IPS-20b (cell line): ENCODE measurements around the gene HCAR3.
"Not testable (repeated sequence)": the region's sequence is repeated elsewhere in the genome, so short reads cannot be mapped to it uniquely, and the experiment has no call there.

Experiments used
- H3K27ac ChIP-seq: one replicate; pipeline ENCODE4 v1.5.1; 2013; ENCODE audit warnings: low read length
- H3K27me3 ChIP-seq: 2 replicates; pipeline ENCODE4 v1.6.1; 2013; ENCODE audit warnings: mild to moderate bottlenecking, low read length, inconsistent platforms; ENCODE audit not compliant: insufficient read depth
- H3K36me3 ChIP-seq: 2 replicates; pipeline ENCODE4 v1.6.1; 2013; ENCODE audit warnings: low read depth, mild to moderate bottlenecking, inconsistent platforms, low read length, moderate library complexity; ENCODE audit not compliant: insufficient read depth
- H3K4me1 ChIP-seq: 2 replicates; pipeline ENCODE4 v1.6.1; 2013; ENCODE audit warnings: mild to moderate bottlenecking, control low read depth, inconsistent platforms, low read length, moderate library complexity; ENCODE audit not compliant: insufficient read depth
- H3K4me3 ChIP-seq: 2 replicates; pipeline ENCODE4 v1.5.1; 2013; ENCODE audit warnings: mild to moderate bottlenecking, low read length, inconsistent platforms
- H3K9ac ChIP-seq: 2 replicates; pipeline ENCODE4 v1.6.1; 2013; ENCODE audit warnings: low read depth, mild to moderate bottlenecking, inconsistent platforms, low read length, moderate library complexity
- H3K9me3 ChIP-seq: 2 replicates; pipeline ENCODE4 v1.6.1; 2013; ENCODE audit warnings: mild to moderate bottlenecking, low read depth, low read length, inconsistent platforms; ENCODE audit not compliant: insufficient read depth

HCAR3 gene

DNA sequence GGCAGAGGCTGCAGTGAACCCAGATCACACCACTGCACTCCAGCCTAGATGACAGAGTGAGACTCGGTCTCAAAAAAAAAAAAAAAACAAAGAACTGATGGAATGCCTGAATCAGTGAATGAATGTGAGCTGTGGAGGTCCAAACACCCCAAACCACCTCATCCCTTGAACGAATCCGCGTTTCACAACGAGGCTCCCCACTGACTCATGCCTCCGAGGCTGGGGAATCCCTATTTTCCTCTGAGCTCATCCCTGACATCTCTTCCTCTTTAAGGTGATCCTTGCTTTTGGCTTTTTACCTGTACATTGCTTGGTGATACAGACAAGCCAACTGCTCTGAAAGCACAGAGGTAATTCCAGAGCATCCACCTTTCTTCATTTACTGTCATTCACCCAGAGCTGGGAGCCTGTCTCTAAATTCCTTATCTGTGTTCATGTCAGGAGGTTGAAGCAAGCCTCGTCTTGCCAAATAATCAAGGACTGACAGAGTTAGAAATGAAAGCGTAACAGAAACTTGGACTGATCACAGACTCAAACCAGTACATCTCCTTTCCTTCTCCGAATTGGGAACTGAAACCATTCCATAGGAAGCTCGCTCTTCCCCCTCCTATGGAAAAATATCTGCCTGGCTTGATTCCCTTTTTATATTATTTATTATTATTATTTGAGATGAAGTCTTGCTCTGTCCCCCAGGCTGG is 3.0 kb downstream of the HCAR3 start:
- H3K4me1 ChIP-seq, H3K36me3 ChIP-seq, H3K27me3 ChIP-seq, H3K4me3 ChIP-seq, H3K9ac ChIP-seq, H3K27ac ChIP-seq, H3K9me3 ChIP-seq: not testable (repeated sequence)

DNA sequence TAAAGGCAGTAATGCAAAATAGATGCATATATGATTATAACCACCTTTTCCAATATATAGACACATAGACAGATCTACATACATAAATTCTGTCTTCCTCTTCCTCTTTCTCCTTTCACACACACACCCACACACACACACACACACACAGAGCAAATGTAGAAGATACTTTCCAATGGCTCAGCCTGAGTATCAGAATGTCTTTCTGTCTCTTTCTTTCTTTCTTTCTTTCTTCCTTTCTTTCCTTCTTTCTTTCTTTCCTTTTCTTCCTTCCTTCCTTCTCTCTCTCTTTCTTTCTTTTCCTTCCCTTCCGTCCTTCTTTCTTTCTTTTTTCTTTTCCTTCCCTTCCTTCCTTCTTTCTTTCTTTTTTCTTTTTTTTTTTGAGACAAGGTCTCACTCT is 5.3 kb downstream of the HCAR3 start:
- not testable (repeated sequence) for H3K9ac ChIP-seq, H3K27me3 ChIP-seq, H3K9me3 ChIP-seq, H3K4me1 ChIP-seq, H3K36me3 ChIP-seq, H3K27ac ChIP-seq, H3K4me3 ChIP-seq

DNA sequence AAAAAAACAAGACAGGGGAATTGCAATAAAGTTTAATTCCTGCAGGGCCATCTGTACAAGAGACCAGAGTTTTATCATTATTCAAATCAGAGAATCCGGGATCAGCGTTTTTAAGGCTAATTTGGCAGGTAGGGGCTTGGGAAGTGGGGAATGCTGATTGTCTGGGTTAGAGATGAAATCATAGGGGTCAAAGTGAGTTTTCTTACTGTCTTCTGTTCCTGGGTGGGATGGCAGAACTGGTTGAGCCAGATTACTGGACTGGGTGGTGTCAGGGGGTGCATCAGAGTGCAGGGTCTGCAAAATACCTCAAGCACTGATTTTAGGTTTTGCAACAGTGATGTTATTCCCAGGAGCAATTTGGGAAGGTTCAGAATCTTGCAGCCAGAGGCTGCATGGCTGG is 6.3 kb downstream of the HCAR3 start:
- not testable (repeated sequence) for H3K9ac ChIP-seq, H3K4me3 ChIP-seq, H3K4me1 ChIP-seq, H3K27ac ChIP-seq, H3K27me3 ChIP-seq, H3K36me3 ChIP-seq, H3K9me3 ChIP-seq

- not testable (repeated sequence) for H3K4me3 ChIP-seq, H3K9me3 ChIP-seq, H3K9ac ChIP-seq, H3K27me3 ChIP-seq, H3K36me3 ChIP-seq, H3K27ac ChIP-seq, H3K4me1 ChIP-seq
These were observed 7.3 kb downstream of the HCAR3 start for GRCh38 chr12:122709287-122709686.

DNA sequence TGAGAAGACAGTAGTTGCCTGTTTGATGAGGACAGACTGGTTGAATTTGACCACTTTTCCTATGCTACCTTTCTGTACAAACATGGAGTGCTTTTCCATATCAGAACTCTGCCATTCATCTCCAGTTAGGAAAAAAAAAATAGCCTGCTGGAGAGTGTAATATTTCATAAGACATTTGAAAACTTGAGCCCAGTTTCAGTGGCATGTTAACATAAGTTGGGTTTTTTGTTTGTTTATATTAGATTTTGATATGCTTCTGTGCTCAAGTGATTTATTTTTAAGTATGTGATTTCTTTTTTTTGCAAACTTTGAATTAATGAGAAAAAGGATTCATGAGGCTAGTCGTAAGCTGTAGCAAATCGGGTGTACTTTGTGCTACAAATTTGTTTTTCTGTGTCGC is 12.8 kb downstream of the HCAR3 start:
- H3K9me3 ChIP-seq, H3K27me3 ChIP-seq, H3K27ac ChIP-seq, H3K36me3 ChIP-seq, H3K4me3 ChIP-seq, H3K9ac ChIP-seq, H3K4me1 ChIP-seq: not testable (repeated sequence)

DNA sequence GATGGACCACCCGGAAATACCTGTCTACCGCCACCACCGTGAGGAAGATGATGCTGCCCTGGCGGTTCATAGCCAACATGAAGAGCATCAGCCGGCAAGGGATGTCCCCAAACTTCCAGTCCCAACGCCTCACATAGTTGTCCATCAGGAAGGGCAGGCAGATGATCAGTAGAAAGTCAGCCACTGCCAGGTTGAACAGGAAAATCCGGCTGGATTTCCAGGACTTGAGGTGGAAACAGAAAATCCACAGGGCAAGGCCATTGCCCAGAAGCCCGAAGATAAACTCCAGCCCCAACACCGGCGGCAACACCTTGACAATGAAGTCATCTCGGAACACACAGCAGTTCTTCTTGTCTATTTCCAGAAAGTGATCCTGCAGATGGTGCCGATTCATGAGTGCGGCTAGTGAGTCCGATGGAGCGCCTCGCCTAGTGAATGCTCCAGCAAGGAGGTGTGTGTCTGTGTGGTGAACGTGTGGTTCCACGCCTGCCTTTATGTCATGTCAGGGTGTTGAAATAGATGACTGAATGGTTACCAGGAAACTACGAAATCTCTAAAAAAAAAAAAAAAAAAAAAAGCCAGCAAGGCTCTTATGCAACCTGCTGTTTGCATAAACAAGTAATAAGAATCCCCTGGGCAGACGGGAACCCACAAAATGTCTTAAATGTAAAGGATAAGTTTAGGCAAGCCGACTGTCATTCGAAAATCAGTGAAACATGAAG is 13.6 kb downstream of the HCAR3 start, which contains the start of gene HCAR2:
HCAR2 (minus strand) TSS at position 468 of the 722 bp plus-strand sequence; CDS start at position 394, 74 bp downstream.
- not testable (repeated sequence) for H3K9ac ChIP-seq, H3K4me1 ChIP-seq, H3K4me3 ChIP-seq, H3K27me3 ChIP-seq, H3K27ac ChIP-seq, H3K36me3 ChIP-seq, H3K9me3 ChIP-seq

GRCh38 chr12:122701481-122701880 is 15.1 kb downstream of the HCAR3 start:
- H3K4me1 ChIP-seq, H3K9ac ChIP-seq, H3K4me3 ChIP-seq, H3K36me3 ChIP-seq, H3K27ac ChIP-seq, H3K9me3 ChIP-seq, H3K27me3 ChIP-seq: not testable (repeated sequence)

DNA sequence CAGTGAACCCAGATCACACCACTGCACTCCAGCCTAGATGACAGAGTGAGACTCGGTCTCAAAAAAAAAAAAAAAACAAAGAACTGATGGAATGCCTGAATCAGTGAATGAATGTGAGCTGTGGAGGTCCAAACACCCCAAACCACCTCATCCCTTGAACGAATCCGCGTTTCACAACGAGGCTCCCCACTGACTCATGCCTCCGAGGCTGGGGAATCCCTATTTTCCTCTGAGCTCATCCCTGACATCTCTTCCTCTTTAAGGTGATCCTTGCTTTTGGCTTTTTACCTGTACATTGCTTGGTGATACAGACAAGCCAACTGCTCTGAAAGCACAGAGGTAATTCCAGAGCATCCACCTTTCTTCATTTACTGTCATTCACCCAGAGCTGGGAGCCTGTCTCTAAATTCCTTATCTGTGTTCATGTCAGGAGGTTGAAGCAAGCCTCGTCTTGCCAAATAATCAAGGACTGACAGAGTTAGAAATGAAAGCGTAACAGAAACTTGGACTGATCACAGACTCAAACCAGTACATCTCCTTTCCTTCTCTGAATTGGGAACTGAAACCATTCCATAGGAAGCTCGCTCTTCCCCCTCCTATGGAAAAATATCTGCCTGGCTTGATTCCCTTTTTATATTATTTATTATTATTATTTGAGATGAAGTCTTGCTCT is 16.4 kb downstream of the HCAR3 start:
- not testable (repeated sequence) for H3K36me3 ChIP-seq, H3K9ac ChIP-seq, H3K4me1 ChIP-seq, H3K27ac ChIP-seq, H3K27me3 ChIP-seq, H3K4me3 ChIP-seq, H3K9me3 ChIP-seq

DNA sequence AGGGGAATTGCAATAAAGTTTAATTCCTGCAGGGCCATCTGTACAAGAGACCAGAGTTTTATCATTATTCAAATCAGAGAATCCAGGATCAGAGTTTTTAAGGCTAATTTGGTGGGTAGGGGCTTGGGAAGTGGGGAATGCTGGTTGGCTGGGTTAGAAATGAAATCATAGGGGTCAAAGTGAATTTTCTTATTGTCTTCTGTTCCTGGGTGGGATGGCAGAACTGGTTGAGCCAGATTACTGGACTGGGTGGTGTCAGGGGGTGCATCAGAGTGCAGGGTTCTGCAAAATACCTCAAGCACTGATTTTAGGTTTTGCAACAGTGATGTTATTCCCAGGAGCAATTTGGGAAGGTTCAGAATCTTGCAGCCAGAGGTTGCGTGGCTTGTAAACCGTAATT is 19.7 kb downstream of the HCAR3 start:
- H3K36me3 ChIP-seq, H3K4me3 ChIP-seq, H3K27me3 ChIP-seq, H3K9me3 ChIP-seq, H3K9ac ChIP-seq, H3K4me1 ChIP-seq, H3K27ac ChIP-seq: not testable (repeated sequence)

DNA sequence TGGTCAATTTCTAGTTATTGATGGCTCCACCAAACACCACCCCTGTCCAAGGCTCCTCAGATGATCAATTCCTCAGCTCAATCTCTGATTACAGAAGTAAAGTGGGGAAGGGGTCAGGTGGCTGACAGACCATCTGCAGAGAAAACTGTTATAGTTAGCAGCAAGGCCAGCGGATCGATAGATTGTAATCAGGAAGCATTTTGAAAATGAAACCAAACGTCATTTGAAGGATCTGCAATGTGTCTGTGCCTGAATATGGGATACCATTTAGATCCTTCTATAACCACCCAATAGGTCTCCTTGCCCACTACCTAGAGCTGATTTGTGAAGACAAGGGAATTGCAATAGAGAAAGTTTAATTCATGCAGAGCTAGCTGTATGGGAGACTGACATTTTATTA is 25.0 kb downstream of the HCAR3 start:
- H3K27ac ChIP-seq: no peak overlapping the region
- no peaks in the 10 kb centered on the region for H3K9me3 ChIP-seq
- no peaks in the 10 kb centered on the region for H3K4me1 ChIP-seq
- H3K36me3 ChIP-seq: no peaks in the 10 kb centered on the region
- H3K4me3 ChIP-seq: no peak overlapping the region
- no peaks in the 10 kb centered on the region; the same call in 1 of the 2 replicates for H3K27me3 ChIP-seq
- no peak overlapping the region for H3K9ac ChIP-seq

GRCh38 chr12:122688291-122688690 is 28.3 kb downstream of the HCAR3 start:
- Histone ChIP-seq H3K4me1 (no peaks in the 10 kb centered on the region), H3K9me3 (no peaks in the 10 kb centered on the region), H3K36me3 (no peaks in the 10 kb centered on the region), H3K27me3 (peaks cover 8% of the 10 kb centered on the region; the same call in 1 of the 2 replicates), H3K9ac (no peak overlapping the region), H3K27ac (no peak overlapping the region), H3K4me3 (no peak overlapping the region)

GRCh38 chr12:122687086-122687485 is 29.5 kb downstream of the HCAR3 start:
- no peaks in the 10 kb centered on the region for H3K36me3 ChIP-seq
- no peak overlapping the region for H3K4me3 ChIP-seq
- no peak overlapping the region for H3K27ac ChIP-seq
- H3K27me3 ChIP-seq: peaks cover 8% of the 10 kb centered on the region; the same call in 1 of the 2 replicates
- H3K9ac ChIP-seq: no peak overlapping the region
- H3K4me1 ChIP-seq: no peaks in the 10 kb centered on the region
- H3K9me3 ChIP-seq: no peaks in the 10 kb centered on the region
